Hepatocyte (in vitro differentiated cells): ENCODE measurements around the gene PRDM16. TPM values are rescaled to one million over a fixed set of nuclear protein-coding genes. Genes with fewer than 3 reads are reported as not detected.

Source experiments
- DNase-seq: peaks from one replicate; pipeline ENCODE4 v3.0.0-alpha.2; 2016; ENCODE audit warnings: low spot score
- H2AFZ ChIP-seq: fragments of 200-600 bp; sonication (generic); 2 replicates; pipeline ENCODE4 v1.6.0; 2016; ENCODE audit warnings: antibody characterized with exemption, mild to moderate bottlenecking
- H3K27ac ChIP-seq: fragments of 200-600 bp; sonication (generic); 2 replicates; pipeline ENCODE4 v1.5.1; 2016; ENCODE audit warnings: mild to moderate bottlenecking
- H3K27me3 ChIP-seq: fragments of 200-600 bp; sonication (generic); 2 replicates; pipeline ENCODE4 v1.6.1; 2016
- H3K36me3 ChIP-seq: fragments of 200-600 bp; sonication (generic); replicated peaks from 2 replicates; pipeline ENCODE4 v1.5.1; 2016; ENCODE audit warnings: low read depth; ENCODE audit not compliant: insufficient read depth
- H3K4me1 ChIP-seq: fragments of 200-600 bp; sonication (generic); 2 replicates; pipeline ENCODE4 v1.5.1; 2016; ENCODE audit warnings: mild to moderate bottlenecking, moderate library complexity; ENCODE audit not compliant: insufficient read depth
- H3K4me2 ChIP-seq: fragments of 200-600 bp; sonication (generic); 2 replicates; pipeline ENCODE4 v1.6.0; 2016
- H3K4me3 ChIP-seq: fragments of 200-600 bp; sonication (generic); 2 replicates; pipeline ENCODE4 v1.5.1; 2016; ENCODE audit warnings: mild to moderate bottlenecking
- H3K79me2 ChIP-seq: fragments of 200-600 bp; sonication (generic); 2 replicates; pipeline ENCODE4 v1.6.0; 2017; ENCODE audit warnings: mild to moderate bottlenecking
- H3K9me2 ChIP-seq: fragments of 200-600 bp; sonication (generic); replicated peaks from 2 replicates; pipeline ENCODE4 v1.6.0; 2017; ENCODE audit warnings: mild to moderate bottlenecking; ENCODE audit not compliant: insufficient read depth
- H3K9me3 ChIP-seq: fragments of 200-600 bp; sonication (generic); 2 replicates; pipeline ENCODE4 v1.5.1; 2016; ENCODE audit warnings: low read depth, mild to moderate bottlenecking
- H4K20me1 ChIP-seq: fragments of 200-600 bp; sonication (generic); 2 replicates; pipeline ENCODE4 v1.6.0; 2016; ENCODE audit warnings: mild to moderate bottlenecking; ENCODE audit not compliant: insufficient read depth, poor library complexity, severe bottlenecking
- EZH2 ChIP-seq: fragments of 200-600 bp; sonication (generic); IDR thresholded peaks from 2 replicates; pipeline ENCODE4 v1.6.1; 2016; ENCODE audit warnings: antibody characterized with exemption, mild to moderate bottlenecking, borderline replicate concordance
- EZH2phosphoT487 ChIP-seq: fragments of 200-600 bp; sonication (generic); IDR thresholded peaks from one replicate; pipeline ENCODE4 v1.6.1; 2018; ENCODE audit warnings: antibody characterized with exemption, mild to moderate bottlenecking, low read depth, moderate library complexity; ENCODE audit not compliant: unreplicated experiment, severe bottlenecking
- WGBS: methylation state at CpG from one replicate; pipeline ENCODE4 v1.1.6; 2016; ENCODE audit warnings: low lambda C conversion rate; ENCODE audit errors: missing lambda C conversion rate; 5-methylcytosine and 5-hydroxymethylcytosine counted together
- polyA plus RNA-seq: library from polyadenylated mRNA; unstranded; fragments of >200 nt; fragmentation: Nextera tagmentation; extraction: Ambion mirVana; gene quantifications from 2 replicates; pipeline ENCODE4 v1.2.1, GENCODE V29; 2016
- total RNA-seq: library from RNA; depleted of rRNA; stranded (reverse); fragments of >200 nt; gene quantifications from 2 replicates; pipeline ENCODE4 v1.2.3, GENCODE V29; 2014
- TF ChIP-seq, protein P1 (sequence below): fragments of 200-600 bp; sonication (generic); IDR thresholded peaks from 2 replicates; pipeline ENCODE4 v1.5.1; 2016; ENCODE audit warnings: antibody characterized with exemption, mild to moderate bottlenecking; ENCODE audit not compliant: poor library complexity

Gene PRDM16
- total and polyA plus RNA-seq, 2 experiments from 2014 or later: 8.1 to 9.9 TPM

DNA sequence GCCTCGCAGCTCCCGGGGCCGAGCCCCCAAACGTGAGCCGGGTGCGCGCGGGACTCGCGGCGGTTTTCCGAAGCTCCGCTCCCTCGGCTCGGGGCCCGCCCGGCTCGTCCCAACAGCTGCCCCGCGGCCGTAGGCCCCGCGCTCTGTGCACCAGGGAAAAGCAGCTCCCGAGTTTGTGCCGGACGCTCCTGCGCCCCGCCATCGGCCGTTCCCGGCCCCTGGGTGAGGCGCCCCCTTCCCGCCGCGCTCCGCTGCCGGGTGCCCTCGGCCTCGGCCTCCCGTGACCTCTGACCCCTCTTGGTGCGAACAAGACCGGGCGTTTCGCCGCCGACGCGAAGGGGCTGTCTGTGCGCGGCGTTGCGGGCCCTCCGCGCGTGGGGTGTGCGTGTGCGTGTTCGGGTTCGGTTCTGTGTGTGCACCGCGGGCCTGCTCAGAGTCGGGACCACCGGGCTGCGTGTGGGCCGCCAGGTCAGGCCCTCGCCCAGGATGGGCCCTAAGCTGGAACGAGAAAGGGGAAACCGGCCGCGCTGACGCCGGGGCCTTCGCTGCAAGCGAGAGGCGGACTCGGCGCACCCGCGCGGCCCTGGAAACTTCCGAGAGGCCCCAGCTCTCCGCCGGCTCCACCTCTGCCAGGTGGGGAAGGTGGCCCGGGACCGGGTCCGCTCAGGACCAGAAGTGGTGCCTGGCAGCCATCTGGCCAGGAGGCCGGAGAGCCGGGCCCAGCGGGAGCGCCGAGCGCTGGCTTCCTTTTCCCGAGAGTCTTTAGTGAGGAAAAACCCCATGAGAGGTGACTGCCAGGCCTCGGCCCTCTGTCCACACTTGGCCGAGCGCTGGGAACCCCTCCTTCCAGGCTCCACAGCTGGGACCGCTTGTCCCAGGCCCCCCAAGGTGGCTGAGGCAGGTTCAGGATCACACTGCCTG lies 1.9 kb downstream of the PRDM16 start:
- Histone ChIP-seq H3K9me2 (no peaks in the 10 kb centered on the region), H3K9me3 (no peaks in the 10 kb centered on the region), H3K79me2 (peaks cover 30% of the 10 kb centered on the region), H3K4me2 (peak overlapping the region; percentile 86), H4K20me1 (no peaks in the 10 kb centered on the region), H3K4me1 (peaks cover 21% of the 10 kb centered on the region), H3K27ac (peak overlapping the region; percentile 24), H3K27me3 (peaks cover 73% of the 10 kb centered on the region), H3K36me3 (no peaks in the 10 kb centered on the region), H2AFZ (peak overlapping the region; percentile 45), H3K4me3 (peak overlapping the region; percentile 23)
- peak; percentile 37 for DNase-seq
- peak; percentile 83 for TF ChIP-seq EZH2
- TF ChIP-seq, protein P1, sequence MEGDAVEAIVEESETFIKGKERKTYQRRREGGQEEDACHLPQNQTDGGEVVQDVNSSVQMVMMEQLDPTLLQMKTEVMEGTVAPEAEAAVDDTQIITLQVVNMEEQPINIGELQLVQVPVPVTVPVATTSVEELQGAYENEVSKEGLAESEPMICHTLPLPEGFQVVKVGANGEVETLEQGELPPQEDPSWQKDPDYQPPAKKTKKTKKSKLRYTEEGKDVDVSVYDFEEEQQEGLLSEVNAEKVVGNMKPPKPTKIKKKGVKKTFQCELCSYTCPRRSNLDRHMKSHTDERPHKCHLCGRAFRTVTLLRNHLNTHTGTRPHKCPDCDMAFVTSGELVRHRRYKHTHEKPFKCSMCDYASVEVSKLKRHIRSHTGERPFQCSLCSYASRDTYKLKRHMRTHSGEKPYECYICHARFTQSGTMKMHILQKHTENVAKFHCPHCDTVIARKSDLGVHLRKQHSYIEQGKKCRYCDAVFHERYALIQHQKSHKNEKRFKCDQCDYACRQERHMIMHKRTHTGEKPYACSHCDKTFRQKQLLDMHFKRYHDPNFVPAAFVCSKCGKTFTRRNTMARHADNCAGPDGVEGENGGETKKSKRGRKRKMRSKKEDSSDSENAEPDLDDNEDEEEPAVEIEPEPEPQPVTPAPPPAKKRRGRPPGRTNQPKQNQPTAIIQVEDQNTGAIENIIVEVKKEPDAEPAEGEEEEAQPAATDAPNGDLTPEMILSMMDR: no peak
- no peak for TF ChIP-seq EZH2phosphoT487
- WGBS: 30% methylated on average over 84 of the region's 97 CpGs

GRCh38 chr1:3071565-3072390 lies 2.8 kb downstream of the PRDM16 start:
- Histone ChIP-seq H3K4me3 (no peak overlapping the region), H4K20me1 (no peaks in the 10 kb centered on the region), H3K36me3 (no peaks in the 10 kb centered on the region), H3K4me1 (peaks cover 21% of the 10 kb centered on the region), H3K27ac (no peak overlapping the region), H3K27me3 (peaks cover 64% of the 10 kb centered on the region), H3K4me2 (peak overlapping the region; percentile 86), H3K9me3 (no peaks in the 10 kb centered on the region), H3K9me2 (no peaks in the 10 kb centered on the region), H3K79me2 (peaks cover 30% of the 10 kb centered on the region), H2AFZ (no peak overlapping the region)
- TF ChIP-seq, protein P1: no peak
- TF ChIP-seq EZH2 (no peak), EZH2phosphoT487 (no peak)
- 83% methylated on average over 17 of the region's 17 CpGs for WGBS
- no peak for DNase-seq

GRCh38 chr1:3072391-3073185 lies 3.6 kb downstream of the PRDM16 start:
- H3K9me3 ChIP-seq: no peaks in the 10 kb centered on the region
- H3K79me2 ChIP-seq: peaks cover 30% of the 10 kb centered on the region
- H3K36me3 ChIP-seq: no peaks in the 10 kb centered on the region
- H3K27me3 ChIP-seq: peaks cover 61% of the 10 kb centered on the region
- H4K20me1 ChIP-seq: no peaks in the 10 kb centered on the region
- no peaks in the 10 kb centered on the region for H3K9me2 ChIP-seq
- H2AFZ ChIP-seq: no peak overlapping the region
- H3K4me3 ChIP-seq: no peak overlapping the region
- TF ChIP-seq EZH2phosphoT487: no peak
- peak; percentile 27 for DNase-seq
- 59% methylated on average over 28 of the region's 32 CpGs for WGBS
- H3K27ac ChIP-seq: no peak overlapping the region
- peak overlapping the region; percentile 79 for H3K4me2 ChIP-seq
- peaks cover 21% of the 10 kb centered on the region for H3K4me1 ChIP-seq
